ENCODE data around the gene OR2AG2.

DNA sequence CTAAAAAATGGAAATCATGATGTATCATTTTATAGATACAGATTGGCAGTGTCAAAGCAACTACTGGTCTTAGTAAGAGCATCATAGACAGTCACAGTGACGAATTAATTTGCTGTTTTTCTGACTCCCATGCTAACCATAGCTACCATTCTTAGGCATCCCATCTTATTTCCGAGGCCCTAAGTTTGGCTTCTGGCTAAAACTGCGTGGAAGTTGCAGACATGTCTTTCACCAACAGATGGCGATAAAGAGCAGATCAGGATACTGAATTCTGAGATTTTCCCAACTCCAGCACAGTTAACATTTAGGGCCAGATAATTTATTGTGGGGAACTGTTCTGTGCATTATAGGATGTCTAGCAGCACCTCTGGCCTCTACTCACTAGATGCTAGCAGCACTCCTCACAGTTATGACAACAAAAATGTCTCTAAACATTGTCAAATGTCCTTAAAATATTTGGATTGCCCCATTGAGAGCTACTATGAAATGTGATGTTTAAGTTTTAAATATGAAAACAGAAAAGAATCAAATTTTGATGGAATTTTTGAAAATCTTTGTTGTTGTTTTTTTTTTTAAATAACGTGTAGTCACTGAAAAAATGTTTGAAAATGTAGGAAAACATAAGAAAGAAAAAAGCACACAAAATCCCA is 16.3 kb downstream of the OR2AG2 start:
- TF ChIP-seq, protein P1, sequence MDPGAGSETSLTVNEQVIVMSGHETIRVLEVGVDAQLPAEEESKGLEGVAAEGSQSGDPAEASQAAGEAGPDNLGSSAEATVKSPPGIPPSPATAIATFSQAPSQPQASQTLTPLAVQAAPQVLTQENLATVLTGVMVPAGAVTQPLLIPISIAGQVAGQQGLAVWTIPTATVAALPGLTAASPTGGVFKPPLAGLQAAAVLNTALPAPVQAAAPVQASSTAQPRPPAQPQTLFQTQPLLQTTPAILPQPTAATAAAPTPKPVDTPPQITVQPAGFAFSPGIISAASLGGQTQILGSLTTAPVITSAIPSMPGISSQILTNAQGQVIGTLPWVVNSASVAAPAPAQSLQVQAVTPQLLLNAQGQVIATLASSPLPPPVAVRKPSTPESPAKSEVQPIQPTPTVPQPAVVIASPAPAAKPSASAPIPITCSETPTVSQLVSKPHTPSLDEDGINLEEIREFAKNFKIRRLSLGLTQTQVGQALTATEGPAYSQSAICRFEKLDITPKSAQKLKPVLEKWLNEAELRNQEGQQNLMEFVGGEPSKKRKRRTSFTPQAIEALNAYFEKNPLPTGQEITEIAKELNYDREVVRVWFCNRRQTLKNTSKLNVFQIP (CRISPR knock-in tag; IDR thresholded peaks at IDR 0.05; ENCODE audit: borderline replicate concordance, low read depth): no peak
- no peak for TF ChIP-seq ZFP30 (CRISPR knock-in tag; IDR thresholded peaks at IDR 0.05)

Measured in SK-N-SH treated with all-trans-retinoic acid at 6 μM for 48 hours (cell line).